HG03432 (cell line): ENCODE results near the gene TPBGL.
A peak's percentile ranks its signal among the peaks of the same experiment; 100 is the strongest.
"Not testable (repeated sequence)": the region's sequence is repeated elsewhere in the genome, so short reads cannot be mapped to it uniquely, and the experiment has no call there.

Experiments
- ATAC-seq: cut with Tn5 transposase; IDR thresholded peaks from one replicate; pipeline ENCODE4 v1.9.1; 2021; ENCODE audit warnings: mild to moderate bottlenecking, moderate library complexity; ENCODE audit not compliant: unreplicated experiment

TPBGL gene

GRCh38 chr11:75270896-75271418 is 30.4 kb downstream of the TPBGL start:
- ATAC-seq = no peak

- ATAC-seq = no peak
These were observed 31.2 kb downstream of the TPBGL start for GRCh38 chr11:75271730-75272129.

- no peak for ATAC-seq
These were observed 31.8 kb downstream of the TPBGL start for GRCh38 chr11:75272391-75272790.

- ATAC-seq = no peak
These were observed 32.3 kb downstream of the TPBGL start for GRCh38 chr11:75272821-75273301.

GRCh38 chr11:75273411-75274391 is 33.1 kb downstream of the TPBGL start:
- no peak for ATAC-seq

- ATAC-seq = not testable (repeated sequence)
These were observed 34.1 kb downstream of the TPBGL start for GRCh38 chr11:75274716-75275115.

GRCh38 chr11:75275581-75275980 is 35.0 kb downstream of the TPBGL start:
- no peak for ATAC-seq

- no peak for ATAC-seq
These were observed 35.6 kb downstream of the TPBGL start for GRCh38 chr11:75276186-75276585.

GRCh38 chr11:75276686-75277085 is 36.1 kb downstream of the TPBGL start:
- ATAC-seq = no peak

GRCh38 chr11:75277211-75277805 is 36.7 kb downstream of the TPBGL start:
- no peak for ATAC-seq

GRCh38 chr11:75277991-75278790 is 37.6 kb downstream of the TPBGL start:
- ATAC-seq = no peak

GRCh38 chr11:75279273-75279672 is 38.7 kb downstream of the TPBGL start:
- ATAC-seq = no peak

- peak; percentile 53 for ATAC-seq
These were observed 39.7 kb downstream of the TPBGL start for GRCh38 chr11:75280227-75280701.

GRCh38 chr11:75280770-75281468 is 40.3 kb downstream of the TPBGL start:
- no peak for ATAC-seq

- no peak for ATAC-seq
These were observed 41.0 kb downstream of the TPBGL start for GRCh38 chr11:75281469-75282095.

GRCh38 chr11:75283391-75283931 is 42.9 kb downstream of the TPBGL start:
- no peak for ATAC-seq

- ATAC-seq = no peak
These were observed 45.3 kb downstream of the TPBGL start for GRCh38 chr11:75285776-75286360.

- ATAC-seq = no peak
These were observed 46.4 kb downstream of the TPBGL start for GRCh38 chr11:75286826-75287465.

- ATAC-seq = no peak
These were observed 47.0 kb downstream of the TPBGL start for GRCh38 chr11:75287579-75287978.
